ENCODE results near the gene ALDH1A2.
"Not testable (repeated sequence)": the region's sequence is repeated elsewhere in the genome, so short reads cannot be mapped to it uniquely, and the experiment has no call there.

Gene ALDH1A2

DNA sequence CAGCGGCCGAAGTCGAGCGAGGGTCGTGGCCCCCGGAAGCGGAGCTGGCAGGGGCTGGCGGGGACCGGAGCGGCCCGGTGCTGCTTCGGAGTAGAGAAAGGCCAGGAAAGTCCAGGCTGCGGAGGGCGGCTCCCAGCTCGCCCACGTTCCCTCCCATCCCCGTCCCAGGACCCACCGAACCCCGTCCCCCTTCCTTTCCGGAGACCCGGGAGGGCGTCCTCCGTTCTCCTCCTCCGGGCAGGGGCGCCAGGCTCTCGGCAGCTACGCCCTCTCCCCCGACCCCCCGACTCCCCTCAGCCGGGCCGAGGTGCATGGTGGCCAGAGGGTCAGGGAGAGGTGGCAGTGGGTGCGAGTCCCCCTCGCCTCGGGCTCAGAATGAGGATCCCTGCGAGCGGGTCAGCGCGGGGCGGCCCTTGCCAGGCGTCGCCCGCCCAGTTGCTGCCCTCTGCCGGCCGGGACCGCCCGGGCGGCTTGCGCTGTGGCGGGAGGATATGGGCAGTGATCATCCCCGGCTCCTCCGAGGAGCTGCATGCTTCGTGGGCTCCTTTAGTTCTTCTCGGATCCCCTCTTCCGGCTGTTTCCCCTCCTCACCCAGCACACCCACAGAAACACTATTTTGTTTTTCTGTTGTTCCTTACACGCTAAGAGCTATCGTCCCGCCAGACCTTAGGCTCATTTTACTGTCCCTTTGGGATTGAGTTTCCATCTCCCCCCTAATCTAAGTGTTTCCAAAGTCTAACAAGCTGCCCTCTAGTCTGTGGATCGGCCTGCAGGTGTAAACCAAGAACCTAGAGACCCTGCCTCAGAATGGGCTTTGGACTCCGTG, 744 bp upstream of the ALDH1A2 start:
- peak; percentile 55 for DNase-seq (ENCODE audit: low read depth)

DNA sequence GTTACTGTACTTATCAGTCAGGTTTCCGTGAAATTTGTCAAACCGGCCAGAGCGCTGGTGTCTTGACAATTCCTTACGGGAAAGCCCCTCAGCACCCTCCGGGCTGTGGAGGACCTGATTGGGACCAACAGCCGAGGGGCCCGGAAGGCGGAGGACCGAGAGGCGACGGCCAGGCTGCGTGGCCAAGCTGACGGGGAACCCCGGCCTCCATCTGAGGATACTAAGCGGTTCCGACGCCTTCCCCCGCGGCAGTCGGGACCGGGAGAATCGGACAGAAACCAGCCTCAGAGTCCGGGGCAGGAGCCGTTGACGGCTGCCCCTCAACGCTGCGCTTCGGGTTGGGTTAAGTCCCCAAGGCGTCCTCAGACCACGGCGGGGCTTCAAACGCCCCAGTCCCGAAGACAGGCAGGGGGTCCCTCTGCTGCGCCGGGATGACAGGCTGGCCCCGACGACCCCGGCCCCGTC, 499 bp downstream of the ALDH1A2 start:
- no peak for DNase-seq (ENCODE audit: low read depth)

DNA sequence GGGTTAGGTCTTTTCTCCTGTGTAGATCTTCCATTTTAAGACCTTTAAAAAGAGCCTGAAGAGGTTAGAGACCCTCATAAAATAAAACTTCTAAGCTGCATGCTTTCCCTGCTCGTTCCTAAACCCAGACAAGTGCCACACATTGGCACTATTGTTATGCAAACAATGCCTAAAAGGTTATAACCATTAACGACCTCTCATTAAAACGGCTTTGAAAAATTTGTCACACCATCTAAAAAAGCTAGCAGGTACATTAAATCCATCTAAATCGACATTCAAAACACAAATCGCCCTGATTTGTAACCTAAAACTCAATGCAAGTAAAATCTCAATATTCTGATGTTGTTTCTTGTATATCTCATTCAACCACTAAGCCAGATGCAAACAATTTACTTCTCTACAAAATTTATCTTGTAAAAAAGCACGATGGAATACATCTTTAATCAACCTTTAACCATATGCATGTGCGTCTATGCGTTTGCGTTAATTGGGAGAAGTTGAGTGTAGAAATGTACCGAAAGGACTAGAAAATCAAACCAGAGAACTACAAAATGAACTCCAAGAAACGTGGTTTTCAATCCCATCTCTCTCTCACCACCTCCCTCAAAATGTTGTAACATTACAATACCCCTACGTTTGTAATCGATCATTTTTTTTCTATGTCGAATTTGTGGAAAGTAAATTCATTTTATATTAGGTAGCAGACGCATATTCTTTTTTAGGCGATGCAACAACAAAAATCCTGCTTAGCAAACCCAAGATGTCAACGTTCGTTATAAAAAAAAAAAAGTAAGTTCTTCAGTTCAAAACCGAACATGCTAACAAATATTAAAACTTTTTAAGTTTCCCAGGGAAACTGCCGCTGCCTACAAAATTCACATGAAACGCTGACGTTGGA, 1.2 kb downstream of the ALDH1A2 start:
- no peak for DNase-seq (ENCODE audit: low read depth)

DNA sequence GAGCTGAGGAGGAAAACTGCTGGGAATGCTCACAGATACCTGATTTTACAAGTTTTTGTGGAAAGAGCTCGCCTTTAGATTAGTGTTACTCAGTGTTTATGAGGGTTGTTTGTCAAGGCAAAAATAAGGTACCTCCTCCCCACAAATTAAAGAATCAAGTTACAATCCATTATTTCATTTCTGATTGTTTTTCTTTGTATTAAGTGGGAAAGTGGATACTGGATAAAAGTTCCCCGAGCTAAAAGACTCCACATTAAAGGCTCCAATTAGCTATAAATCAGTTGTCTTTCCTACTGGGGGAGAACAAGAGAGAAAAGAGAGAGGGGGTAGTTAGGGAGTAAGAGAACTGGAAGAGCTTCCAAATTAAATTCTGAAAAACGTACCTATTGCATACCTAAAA, 1.9 kb downstream of the ALDH1A2 start:
- no peak for DNase-seq (ENCODE audit: low read depth)

DNA sequence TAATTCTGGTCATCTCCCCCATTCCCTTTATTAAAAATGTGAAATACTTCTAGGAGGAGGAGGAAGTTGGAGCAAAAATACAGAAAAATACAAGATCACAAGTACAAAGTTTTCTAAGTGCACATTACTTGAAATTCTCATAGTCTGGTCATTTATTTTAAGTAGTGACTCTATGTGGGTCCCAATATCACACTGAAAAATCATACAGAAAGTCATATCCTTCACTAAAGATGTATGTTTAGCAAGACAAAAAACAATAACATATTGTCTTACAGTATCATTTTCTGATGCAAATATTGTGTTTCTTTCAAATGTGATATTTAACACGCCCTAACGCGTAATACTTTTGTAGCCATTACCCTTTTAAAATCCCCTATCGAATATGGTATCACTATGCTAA, 2.5 kb downstream of the ALDH1A2 start:
- DNase-seq (ENCODE audit: low read depth): no peak

DNA sequence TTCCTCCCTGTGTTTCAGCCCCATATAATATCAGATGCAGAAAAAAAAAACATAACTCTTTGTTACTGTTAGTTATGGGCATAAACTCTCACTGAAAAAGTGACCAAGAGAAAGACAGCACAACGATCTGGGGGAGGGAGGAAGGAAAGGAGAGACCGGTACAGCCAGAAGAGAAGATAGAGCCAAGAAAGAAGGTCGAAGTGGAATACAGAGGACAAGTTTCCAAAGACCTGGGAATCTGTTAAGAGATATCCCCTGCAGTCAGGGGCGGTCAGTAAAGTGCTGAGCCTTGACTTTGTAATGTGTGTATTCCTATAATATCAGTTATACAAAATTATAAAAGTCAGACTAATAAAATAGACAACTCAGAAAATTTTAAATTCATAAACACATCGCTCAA, 3.3 kb downstream of the ALDH1A2 start:
- DNase-seq (ENCODE audit: low read depth): no peak

DNA sequence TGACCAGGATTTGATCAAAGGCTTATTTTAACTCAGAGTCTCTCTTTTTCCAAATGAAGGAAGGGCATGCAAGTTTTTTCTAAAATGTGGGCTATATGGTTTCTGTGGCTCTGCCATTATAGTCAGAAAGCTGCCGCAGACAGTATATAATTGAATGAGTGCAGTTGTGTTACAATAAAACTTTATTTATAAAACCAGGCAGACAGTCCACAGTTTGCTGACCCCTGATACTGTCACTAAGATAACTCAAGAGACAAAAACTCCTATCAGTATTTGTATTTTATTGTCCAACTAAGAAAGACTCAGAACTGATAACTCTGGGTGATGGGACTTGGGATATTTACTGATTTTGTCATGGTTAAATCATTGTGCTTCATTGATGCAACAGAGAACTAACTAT, 4.9 kb downstream of the ALDH1A2 start:
- no peak for DNase-seq (ENCODE audit: low read depth)

DNA sequence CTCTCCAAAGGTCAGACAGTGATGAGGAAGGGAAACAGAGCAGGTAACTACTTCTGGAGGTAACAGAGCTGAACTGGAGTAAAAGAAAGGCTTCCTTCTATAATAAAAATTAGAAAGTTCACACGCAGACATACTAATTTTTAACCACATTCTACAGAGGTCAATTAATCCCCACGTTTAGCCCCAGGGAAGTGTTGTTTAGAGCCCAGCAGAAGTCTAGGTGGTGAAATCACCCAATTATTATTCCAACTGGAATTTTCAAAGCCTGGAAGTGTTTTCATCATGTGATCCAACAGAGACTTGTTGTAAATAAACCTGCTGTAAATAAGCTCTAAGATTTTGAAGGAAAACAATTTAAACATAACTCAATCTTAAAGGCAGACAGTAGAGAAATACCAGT, 6.8 kb downstream of the ALDH1A2 start:
- no peak for DNase-seq (ENCODE audit: low read depth)

DNA sequence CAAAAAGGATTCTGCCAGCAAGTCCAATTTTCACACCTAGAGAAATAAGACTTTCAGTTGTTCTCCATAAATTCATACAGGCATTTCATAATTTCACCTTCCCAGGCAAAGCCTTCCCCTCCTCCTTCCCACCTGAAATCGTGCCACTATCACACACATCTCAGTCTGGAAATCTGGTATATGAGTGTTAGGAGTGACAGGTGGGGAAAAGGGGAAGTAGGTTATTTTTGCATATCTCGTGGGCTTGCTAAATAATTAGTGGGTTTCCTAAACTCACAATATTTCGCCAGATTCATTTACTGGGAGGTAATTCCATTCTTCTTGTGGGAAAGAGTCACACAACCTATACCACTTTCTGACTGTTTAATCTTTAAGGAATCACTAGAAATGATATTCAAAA, 7.4 kb downstream of the ALDH1A2 start:
- DNase-seq (ENCODE audit: low read depth): no peak

DNA sequence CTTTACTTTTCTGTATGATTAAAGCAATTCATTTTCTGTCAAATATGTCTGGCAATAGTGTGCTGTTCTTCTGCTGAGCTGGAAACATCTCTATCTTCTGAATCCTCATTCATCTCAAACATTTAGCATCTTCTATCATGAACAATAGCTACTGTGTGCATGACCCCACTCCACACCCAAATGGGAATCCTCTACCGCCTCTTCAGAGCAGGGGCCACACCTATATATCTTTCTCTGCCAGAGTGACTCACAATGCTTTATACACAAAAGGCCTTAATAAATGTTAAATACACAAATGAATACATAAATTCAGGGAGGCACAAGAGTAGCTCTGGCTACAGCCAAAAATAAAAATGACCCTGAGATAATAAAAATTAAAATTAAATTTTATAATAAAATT, 8.0 kb downstream of the ALDH1A2 start:
- DNase-seq (ENCODE audit: low read depth): no peak

DNA sequence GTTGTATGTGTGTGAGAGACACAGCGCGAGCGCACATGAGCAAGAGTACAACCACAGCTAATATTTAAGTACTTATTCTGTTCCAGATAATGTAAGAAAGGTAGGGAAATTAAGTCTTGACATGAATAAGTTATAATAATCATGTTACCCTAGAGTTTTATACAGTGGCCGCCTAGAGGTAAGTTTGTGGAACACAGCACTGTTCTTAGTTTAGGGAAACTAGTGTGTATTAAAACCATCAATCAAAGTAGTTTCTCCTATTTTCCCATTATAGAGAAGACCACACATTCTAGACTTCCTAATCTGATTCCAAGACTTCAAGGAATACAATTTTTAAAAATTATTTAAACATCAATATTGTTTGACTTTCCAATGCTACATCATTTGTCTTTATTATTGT, 9.5 kb downstream of the ALDH1A2 start:
- DNase-seq (ENCODE audit: low read depth): no peak

DNA sequence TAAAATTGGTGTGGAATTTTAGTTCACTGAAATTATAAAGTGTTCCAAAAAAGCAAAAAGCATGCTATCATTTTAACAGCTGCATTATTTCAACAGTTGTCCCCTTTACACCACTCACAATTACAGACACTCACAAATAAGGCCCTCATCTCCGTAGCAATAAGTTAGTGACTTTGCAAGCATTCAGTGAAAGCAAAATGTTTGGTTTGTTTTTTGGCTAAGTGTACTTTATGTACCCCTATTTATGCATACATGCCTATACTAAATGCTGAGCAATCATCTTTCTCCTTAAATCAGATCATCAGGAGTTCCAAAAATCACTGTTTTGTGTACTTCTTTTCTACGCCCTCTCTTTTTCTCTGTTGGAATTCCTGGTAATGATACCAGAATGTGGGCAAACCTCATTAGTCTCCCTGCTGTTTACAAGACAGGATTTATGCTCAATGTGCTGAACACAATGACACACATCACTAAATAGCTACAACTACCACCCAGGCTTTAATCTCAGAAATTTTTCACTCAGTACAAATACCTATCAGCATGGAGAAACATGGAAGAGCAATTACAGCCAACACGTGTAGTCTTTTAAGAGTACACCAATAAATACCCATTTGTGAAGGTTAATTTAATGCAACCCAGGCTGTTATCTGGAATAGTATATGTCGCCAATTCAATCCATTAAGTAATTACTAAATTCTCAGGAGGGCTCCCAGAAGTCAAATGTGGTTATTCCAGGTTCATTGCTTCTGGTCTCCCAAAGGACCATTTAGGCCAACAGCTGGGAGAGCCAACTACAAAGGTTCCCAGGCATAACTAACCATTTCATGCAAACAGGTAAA, 12.0 kb downstream of the ALDH1A2 start:
- no peak for DNase-seq (ENCODE audit: low read depth)

DNA sequence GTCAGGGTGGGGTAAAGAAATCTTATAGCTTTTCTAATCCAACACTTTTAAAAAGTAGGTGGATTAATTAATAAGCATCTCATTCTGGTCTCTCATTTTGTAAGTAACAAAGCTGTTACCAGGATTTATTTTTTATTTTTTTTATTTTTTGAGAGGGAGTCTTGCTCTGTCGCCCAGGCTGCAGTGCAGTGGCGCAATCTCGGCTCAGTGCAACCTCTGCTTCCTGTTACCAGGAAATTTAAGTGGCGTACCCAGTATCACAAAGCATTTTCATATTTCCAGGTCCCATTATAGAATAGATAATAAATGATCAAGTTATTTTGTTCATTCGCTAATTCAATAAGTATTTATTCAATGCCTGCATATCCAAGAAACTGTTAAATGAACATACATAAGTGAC, 13.2 kb downstream of the ALDH1A2 start:
- DNase-seq (ENCODE audit: low read depth): no peak

DNA sequence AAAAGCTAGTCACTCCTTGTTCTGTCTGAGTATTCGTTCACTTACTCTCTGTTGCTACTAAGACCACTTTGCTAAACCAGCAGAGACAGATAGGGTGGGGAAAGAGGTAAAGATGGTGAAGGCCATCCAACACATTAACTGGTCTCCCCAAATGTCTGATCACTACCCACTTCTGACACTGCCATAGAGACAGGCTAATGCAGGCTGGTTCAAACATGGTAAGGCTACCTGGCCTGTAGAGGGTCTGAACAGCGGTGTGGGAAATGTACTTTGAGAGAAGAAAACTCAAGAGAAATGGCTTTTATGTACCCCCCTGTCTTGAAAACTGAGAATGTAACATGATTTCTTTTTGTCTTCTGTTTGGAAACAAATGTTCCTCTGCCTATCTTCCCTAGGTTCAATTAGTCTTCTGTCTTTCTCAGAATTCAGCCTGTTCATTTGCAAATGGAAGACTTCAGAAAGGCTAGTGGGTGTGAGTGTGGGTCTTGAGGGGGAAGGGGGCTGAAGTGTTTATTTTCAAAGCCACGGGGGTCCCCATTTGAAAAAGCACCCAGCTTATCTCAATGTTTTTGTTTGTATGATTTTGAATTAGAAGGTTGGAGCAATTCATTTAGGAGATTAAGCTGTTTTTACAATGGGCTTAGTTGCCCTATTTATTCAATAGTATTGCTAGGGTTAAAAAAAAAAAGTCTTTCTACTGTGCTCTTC, 15.8 kb downstream of the ALDH1A2 start:
- no peak for DNase-seq (ENCODE audit: low read depth)

DNA sequence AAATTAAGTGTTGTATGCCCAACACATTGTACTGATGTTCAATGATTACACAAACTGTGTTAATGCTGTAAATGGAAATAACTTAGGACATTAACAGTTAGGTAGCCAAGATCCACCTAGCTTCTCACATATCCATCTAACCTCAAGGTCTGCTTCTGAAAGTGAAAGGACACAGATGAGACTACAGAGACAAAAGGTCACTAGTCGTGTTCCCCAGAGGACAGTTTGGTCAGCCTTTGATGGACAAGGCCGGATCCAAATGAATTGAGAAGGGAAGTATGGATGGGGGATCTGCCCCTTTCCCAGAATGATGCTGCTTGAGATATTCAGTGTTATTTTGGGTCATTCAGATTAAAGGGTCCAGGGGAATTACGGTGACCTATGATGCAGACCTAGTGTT, 17.2 kb downstream of the ALDH1A2 start:
- DNase-seq (ENCODE audit: low read depth): no peak

DNA sequence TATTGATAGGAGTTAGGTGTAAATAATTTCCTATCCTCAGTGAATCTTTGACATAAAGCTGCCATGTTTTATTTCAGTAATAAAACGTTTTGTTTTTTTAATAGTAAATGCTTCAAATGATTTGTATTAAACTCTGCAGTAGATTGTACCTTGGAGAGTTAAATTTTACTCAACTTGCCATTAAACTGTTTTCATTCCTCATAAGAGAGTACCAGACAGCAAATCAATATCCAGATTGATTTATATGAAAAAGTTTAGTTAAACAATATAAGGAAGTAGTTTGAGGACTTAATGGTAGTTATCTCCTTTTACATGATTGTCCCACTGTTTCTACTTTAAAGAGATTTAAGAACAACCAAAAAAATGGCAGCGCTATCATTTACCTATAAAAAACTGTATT, 18.4 kb downstream of the ALDH1A2 start:
- no peak for DNase-seq (ENCODE audit: low read depth)

DNA sequence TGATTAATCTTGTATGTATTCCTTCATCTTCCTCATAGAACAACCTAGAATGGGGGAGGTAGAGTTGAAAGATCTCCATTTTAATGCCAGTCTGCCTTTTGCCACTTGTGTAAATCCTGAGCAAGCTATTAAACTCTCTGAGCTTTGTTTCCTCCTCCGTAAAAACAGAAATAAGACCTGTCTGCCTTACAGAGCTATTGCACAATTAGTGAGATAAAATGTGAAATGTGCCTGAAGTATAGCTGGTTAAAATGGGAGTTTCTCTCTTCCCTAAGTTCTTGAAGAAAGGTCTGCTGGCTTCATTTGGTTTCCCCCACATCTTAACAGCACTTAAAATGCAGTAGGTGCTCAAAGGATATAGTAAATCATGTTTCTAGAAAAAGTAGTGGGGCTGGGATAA, 19.0 kb downstream of the ALDH1A2 start:
- no peak for DNase-seq (ENCODE audit: low read depth)

DNA sequence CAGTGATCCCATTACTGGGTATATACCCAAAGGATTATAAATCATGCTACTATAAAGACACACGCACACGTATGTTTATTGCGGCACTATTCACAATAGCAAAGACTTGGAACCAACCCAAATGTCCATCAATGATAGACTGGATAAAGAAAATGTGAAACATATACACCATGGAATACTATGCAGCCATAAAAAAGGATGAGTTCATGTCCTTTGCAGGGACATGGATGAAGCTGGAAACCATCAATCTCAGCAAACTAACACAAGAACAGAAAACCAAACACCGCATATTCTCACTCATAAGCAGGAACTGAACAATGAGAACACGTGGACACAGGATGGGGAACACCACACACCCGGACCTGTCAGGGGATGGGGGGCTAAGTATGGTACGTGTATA, 20.1 kb downstream of the ALDH1A2 start:
- DNase-seq (ENCODE audit: low read depth): not testable (repeated sequence)

DNA sequence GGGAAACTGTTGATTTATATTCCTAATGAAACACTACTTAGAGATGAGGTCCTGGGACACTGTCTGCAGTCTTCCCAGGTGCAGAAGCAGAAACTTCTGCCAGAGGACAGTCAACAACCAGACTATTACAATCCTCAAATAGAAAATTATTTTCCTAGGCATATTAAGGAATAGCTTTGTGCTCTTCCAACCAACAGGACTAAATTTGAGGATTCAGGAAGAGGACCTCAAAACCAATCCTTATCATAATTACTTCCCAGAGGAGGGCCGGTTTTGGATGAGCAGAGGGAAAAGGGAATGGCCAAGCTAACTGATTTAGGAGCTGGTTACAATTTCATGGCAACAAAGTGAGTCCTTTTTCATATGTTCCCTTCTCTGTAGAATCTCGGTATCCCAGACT, 21.0 kb downstream of the ALDH1A2 start:
- DNase-seq (ENCODE audit: low read depth): no peak

DNA sequence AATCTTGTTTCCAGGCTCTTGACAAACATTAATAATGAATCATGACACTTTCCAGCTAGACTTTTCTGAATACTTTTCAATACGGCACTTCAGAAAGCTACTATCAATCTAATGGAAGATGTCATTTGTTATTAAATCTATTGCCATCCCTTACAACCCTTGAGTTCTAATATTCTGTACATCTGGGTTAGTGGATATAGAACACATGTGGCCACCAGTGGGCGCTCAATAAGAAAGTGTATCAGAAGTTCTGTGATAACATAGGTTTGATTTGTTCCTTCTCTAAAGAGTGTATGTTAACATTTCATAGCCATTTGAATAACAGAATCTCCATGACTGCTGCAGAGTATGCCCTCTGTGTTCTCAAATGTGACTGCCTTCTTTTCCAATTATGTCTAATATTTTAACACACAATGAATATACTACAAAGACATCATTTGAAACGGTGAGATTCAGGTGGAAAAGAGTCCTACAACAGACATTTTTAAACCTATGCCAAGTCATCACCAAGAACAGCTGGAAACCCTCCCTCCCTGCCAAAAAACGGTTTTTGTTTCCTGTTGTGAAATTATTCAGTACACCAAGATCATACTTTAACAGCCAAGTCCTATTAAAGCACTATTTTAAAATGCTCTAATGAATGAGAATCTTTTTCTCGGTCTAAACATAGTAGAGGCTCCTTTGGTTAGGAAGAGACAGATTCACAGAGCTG, 22.2 kb downstream of the ALDH1A2 start:
- DNase-seq (ENCODE audit: low read depth): peak; percentile 16

DNA sequence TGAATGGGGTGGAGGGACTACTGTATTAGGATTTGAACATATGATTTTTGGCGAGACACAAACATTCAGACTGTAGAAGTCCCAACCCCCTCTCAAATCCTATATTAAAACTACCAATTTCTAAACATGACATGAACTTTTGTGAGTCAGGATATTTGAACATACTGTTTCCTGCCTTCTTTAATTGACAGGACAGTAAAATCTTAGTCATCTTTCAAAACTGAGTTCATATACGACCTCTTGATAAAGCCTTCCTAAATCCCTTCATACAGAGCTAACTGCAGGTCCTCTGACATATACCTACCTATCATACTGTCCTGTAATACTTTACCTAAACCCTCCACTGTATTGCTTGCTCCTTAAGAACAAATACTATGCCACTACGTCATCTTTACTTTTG, 23.5 kb downstream of the ALDH1A2 start:
- DNase-seq (ENCODE audit: low read depth): no peak

All from activated T-cell treated with anti-CD3 and anti-CD28 coated beads for 48 hours (primary cell).